Measurements from ENCODE around the gene EIF3CL.
"Not testable (repeated sequence)": the region's sequence is repeated elsewhere in the genome, so short reads cannot be mapped to it uniquely, and the experiment has no call there.

GRCh38 chr16:28421071-28421750 lies 17.6 kb upstream of the EIF3CL start:
- TF ChIP-seq, protein P1, sequence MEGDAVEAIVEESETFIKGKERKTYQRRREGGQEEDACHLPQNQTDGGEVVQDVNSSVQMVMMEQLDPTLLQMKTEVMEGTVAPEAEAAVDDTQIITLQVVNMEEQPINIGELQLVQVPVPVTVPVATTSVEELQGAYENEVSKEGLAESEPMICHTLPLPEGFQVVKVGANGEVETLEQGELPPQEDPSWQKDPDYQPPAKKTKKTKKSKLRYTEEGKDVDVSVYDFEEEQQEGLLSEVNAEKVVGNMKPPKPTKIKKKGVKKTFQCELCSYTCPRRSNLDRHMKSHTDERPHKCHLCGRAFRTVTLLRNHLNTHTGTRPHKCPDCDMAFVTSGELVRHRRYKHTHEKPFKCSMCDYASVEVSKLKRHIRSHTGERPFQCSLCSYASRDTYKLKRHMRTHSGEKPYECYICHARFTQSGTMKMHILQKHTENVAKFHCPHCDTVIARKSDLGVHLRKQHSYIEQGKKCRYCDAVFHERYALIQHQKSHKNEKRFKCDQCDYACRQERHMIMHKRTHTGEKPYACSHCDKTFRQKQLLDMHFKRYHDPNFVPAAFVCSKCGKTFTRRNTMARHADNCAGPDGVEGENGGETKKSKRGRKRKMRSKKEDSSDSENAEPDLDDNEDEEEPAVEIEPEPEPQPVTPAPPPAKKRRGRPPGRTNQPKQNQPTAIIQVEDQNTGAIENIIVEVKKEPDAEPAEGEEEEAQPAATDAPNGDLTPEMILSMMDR (IDR thresholded peaks at IDR 0.05): not testable (repeated sequence)
- TF ChIP-seq CHD2 (IDR thresholded peaks at IDR 0.05; ENCODE audit: low read length, partially characterized antibody); RCOR1 (IDR thresholded peaks at IDR 0.05; ENCODE audit: low read length): not testable (repeated sequence)
